ENCODE measurements around the gene BICD1.
"Not testable (repeated sequence)": the region's sequence is repeated elsewhere in the genome, so short reads cannot be mapped to it uniquely, and the experiment has no call there.

The BICD1 gene

DNA sequence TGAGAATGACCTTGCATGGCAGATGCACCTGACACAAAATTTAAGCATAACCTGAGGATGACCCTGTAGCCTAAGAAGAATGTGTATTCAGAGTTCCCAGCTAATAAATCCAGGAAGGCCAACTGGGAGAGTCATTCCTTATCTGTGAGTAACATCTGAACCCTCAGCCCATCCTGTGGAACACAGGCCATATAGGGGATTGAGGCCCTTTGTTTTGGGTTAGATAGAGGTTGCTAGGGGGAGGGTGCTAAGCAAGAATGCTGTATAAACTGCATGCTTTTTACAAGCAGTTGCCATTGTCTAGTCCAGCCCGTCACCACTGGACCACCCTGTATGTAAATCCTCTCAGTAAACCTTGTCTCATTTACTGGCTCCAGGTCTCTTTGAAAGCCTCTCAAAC lies 77.0 kb downstream of the BICD1 start:
- DNase-seq (ENCODE audit: low spot score) = no peak
- TF ChIP-seq, protein P1, sequence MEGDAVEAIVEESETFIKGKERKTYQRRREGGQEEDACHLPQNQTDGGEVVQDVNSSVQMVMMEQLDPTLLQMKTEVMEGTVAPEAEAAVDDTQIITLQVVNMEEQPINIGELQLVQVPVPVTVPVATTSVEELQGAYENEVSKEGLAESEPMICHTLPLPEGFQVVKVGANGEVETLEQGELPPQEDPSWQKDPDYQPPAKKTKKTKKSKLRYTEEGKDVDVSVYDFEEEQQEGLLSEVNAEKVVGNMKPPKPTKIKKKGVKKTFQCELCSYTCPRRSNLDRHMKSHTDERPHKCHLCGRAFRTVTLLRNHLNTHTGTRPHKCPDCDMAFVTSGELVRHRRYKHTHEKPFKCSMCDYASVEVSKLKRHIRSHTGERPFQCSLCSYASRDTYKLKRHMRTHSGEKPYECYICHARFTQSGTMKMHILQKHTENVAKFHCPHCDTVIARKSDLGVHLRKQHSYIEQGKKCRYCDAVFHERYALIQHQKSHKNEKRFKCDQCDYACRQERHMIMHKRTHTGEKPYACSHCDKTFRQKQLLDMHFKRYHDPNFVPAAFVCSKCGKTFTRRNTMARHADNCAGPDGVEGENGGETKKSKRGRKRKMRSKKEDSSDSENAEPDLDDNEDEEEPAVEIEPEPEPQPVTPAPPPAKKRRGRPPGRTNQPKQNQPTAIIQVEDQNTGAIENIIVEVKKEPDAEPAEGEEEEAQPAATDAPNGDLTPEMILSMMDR (IDR thresholded peaks at IDR 0.05; ENCODE audit: extremely low read depth, missing control alignments) = no peak

DNA sequence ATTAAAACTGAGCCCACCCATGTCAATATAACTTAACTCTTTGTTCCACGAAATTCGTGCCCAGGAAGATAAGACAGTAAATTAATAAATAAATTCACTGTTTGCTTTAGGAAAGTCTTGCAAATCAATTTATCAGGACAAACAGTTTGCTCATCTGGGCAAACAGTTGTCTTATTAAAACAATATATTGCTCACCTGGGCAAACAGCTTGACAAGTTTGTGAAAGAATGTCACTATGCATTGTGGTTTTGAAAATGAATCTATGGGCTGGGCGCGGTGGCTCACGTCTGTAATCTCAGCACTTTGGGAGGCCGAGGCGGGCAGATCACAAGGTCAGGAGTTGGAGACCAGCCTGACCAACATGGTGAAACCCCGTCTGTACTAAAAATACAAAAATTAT lies 80.5 kb downstream of the BICD1 start:
- not testable (repeated sequence) for DNase-seq (ENCODE audit: low spot score)

DNA sequence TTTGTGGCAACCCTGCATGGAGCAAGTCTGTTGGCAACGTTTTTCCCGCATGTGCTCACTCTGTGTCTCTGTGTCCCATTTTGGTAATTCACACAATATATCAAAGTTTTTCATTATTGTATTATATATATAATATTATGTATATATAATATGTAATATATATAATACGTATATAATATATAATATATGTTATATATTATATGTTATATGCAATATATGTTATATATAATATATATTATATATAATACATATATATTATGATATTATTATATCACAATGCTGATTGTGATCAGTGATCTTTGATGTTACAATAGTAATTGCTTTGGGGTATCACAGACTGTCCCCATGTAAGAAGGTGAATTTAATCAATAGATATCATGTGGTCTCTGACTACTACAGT lies 84.8 kb downstream of the BICD1 start:
- no peak for DNase-seq (ENCODE audit: low spot score)
- TF ChIP-seq, protein P1 (IDR thresholded peaks at IDR 0.05; ENCODE audit: extremely low read depth, missing control alignments) = no peak

DNA sequence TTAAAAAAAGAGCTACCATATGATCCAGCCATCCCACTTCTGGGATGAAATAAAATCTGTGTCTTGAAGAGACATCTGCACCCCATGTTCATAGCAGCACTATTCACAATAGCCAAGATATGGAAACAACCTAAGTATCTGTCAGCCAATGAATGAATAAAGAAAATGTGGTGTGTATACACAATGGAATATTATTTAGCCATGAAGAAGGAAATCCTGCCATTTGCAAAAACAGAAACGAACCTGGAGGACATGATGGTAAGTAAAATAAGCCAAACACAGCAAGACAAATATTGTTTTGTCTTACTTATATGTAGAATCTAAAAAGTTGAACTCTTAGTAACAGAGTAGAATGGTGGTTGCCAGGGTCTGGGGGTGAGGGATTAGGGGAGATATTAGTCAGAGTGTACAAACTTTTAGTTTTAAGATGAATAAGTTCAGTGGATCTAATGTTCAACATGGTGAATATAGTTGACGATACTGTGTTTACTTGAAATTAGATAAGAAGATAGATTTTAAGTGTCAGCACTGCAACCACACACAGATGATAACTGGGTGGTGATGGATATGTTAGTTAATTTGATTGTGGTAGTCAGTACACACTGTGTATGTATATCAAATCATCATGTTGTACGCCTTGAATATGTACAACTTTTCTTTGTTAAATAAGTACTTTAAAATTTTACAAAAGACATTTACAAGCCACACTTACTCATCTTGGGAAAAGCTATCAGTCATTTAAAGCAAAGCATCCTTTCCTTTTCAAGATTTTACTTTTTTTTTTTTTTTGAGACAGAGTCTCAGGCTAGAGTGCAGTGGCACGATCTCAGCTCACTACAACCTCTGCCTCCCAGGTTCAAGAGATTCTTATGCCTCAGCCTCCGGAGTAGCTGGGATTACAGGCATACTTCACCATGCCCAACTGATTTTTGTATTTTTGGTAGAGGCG lies 89.9 kb downstream of the BICD1 start:
- TF ChIP-seq, protein P1 (IDR thresholded peaks at IDR 0.05; ENCODE audit: extremely low read depth, missing control alignments) = no peak
- DNase-seq (ENCODE audit: low spot score) = no peak

DNA sequence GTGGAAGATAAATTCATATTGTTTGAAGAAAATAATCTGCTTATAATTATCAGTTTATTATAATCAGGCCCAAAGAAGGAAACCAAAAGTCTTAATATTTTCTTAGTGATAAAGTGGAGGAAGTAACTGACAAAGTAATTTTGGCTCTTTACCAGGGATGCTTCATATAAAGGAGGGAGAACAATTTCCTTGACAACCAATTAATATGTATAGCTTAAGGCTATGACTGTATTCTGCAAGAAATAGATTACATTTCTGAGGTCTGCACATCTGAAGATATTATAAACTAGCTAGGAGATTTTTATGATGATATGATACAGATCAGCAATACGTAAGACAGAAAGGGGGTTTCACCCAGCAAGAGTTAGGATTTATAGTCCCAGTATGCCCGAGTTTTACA lies 90.8 kb downstream of the BICD1 start:
- DNase-seq (ENCODE audit: low spot score) = no peak

DNA sequence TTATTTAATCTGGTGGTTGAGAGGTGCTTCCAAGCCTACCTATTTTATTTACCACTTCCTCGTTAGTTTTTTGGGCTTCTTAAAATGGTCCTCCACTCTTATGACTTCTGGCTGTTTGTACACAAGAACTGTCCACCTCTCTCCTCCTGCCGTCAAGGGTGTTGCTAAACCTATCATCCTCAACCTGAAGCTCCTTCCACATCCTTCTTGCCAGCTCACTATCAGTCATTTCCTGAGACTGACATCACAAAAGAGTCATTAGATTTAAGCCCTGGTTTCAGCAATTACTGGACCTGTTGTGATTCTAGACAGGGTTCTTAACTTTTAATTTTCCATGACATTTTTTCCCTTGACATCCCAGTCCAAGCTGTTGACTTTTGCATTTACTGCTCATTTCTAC lies 91.9 kb downstream of the BICD1 start:
- no peak for DNase-seq (ENCODE audit: low spot score)
- TF ChIP-seq, protein P1 (IDR thresholded peaks at IDR 0.05; ENCODE audit: extremely low read depth, missing control alignments) = no peak

More for the DNA sequence above, 90.8 kb downstream of the BICD1 start:
- TF ChIP-seq, protein P1 (IDR thresholded peaks at IDR 0.05; ENCODE audit: extremely low read depth, missing control alignments) = no peak

DNA sequence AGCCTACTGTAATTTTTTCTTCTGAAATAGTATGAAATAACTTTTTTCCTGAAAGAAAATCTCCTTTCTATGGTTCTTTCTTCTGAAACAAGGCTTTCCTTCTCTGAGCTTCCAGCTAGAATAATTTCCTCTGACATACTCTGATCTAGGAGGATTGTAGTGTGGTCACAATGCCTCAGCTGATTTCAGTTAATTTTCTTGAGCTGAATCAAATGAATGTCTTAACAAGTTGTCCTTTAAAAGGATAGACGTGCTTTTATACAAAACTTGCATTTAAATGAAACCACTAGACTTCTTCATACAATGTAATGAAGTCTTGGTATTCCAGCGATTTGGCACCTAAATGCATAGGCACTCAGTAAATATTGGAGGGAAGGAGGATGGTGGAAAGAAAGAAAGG lies 94.4 kb downstream of the BICD1 start:
- no peak for DNase-seq (ENCODE audit: low spot score)
- TF ChIP-seq, protein P1 (IDR thresholded peaks at IDR 0.05; ENCODE audit: extremely low read depth, missing control alignments) = no peak

DNA sequence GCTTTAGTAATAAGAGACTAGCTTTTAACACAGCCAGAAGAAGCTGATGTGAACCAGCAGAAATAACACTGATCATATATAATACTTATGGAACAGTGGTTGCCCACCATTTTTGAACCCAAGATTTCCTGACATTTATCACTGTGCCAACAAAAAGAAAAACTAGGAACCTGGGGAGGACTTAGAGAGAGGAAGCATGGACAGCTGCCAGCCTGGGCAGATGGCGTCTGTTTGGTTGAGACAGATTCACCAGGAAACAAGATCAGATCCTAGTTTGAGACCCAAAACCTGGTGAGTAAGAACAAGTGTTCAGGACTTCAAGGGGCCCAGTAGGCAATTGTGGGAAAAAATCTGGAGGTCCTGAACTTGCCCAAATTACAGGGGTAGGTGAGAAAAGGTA lies 95.3 kb downstream of the BICD1 start:
- no peak for DNase-seq (ENCODE audit: low spot score)
- TF ChIP-seq, protein P1 (IDR thresholded peaks at IDR 0.05; ENCODE audit: extremely low read depth, missing control alignments) = no peak
